ENCODE measurements around the gene RAB30.

Gene RAB30

GRCh38 chr11:83007909-83008580, 63.7 kb downstream of the RAB30 start:
- no peak for DNase-seq

- no peak for DNase-seq
Observed at GRCh38 chr11:83007477-83007876, 64.2 kb downstream of the RAB30 start.

GRCh38 chr11:83006877-83007330, 64.8 kb downstream of the RAB30 start:
- DNase-seq, result no peak

GRCh38 chr11:83004746-83005556, 66.7 kb downstream of the RAB30 start:
- DNase-seq, result no peak

- no peak for DNase-seq
Observed at GRCh38 chr11:83002522-83002921, 69.2 kb downstream of the RAB30 start.

- no peak for DNase-seq
Observed at GRCh38 chr11:83002053-83002452, 69.6 kb downstream of the RAB30 start.

GRCh38 chr11:83000381-83000780, 71.3 kb downstream of the RAB30 start:
- no peak for DNase-seq

- no peak for DNase-seq
Observed at GRCh38 chr11:82999232-82999631, 72.5 kb downstream of the RAB30 start.

- DNase-seq, result no peak
Observed at GRCh38 chr11:82998697-82999096, 73.0 kb downstream of the RAB30 start.

- no peak for DNase-seq
Observed at GRCh38 chr11:82996966-82997606, 74.6 kb downstream of the RAB30 start.

- DNase-seq, result no peak
Observed at GRCh38 chr11:82995754-82996398, 75.8 kb downstream of the RAB30 start.

- no peak for DNase-seq
Observed at GRCh38 chr11:82995235-82995634, 76.5 kb downstream of the RAB30 start.

GRCh38 chr11:82994604-82995230, 77.0 kb downstream of the RAB30 start:
- no peak for DNase-seq

- DNase-seq, result no peak
Observed at GRCh38 chr11:82992223-82992622, 79.5 kb downstream of the RAB30 start.

GRCh38 chr11:82989628-82990404, 81.9 kb downstream of the RAB30 start:
- DNase-seq, result no peak

GRCh38 chr11:82988936-82989627, 82.6 kb downstream of the RAB30 start:
- DNase-seq, result no peak

GRCh38 chr11:82987997-82988396, 83.7 kb downstream of the RAB30 start:
- no peak for DNase-seq

- no peak for DNase-seq
Observed at GRCh38 chr11:82986446-82986845, 85.3 kb downstream of the RAB30 start.

GRCh38 chr11:82981852-82982251, 89.8 kb downstream of the RAB30 start:
- no peak for DNase-seq

- DNase-seq, result no peak
Observed at GRCh38 chr11:82980947-82981346, 90.8 kb downstream of the RAB30 start.

- DNase-seq, result no peak
Observed at GRCh38 chr11:82980292-82980691, 91.4 kb downstream of the RAB30 start.
